Fibroblast of skin of right biceps (primary cell): ENCODE measurements around the gene MPST.
"Not testable (repeated sequence)": the region's sequence is repeated elsewhere in the genome, so short reads cannot be mapped to it uniquely, and the experiment has no call there.

ENCODE experiments used
- DNase-seq: peaks from one replicate; pipeline ENCODE4 v3.0.0-alpha.2; 2013

MPST gene

GRCh38 chr22:37063431-37064420 is 44.2 kb downstream of the MPST start:
- DNase-seq: no peak

- no peak for DNase-seq
Observed at GRCh38 chr22:37064553-37064952, 45.0 kb downstream of the MPST start.

- DNase-seq: no peak
Observed at GRCh38 chr22:37065180-37065579, 45.6 kb downstream of the MPST start.

- DNase-seq: no peak
Observed at GRCh38 chr22:37065961-37066360, 46.4 kb downstream of the MPST start.

GRCh38 chr22:37067428-37067827 is 47.9 kb downstream of the MPST start:
- no peak for DNase-seq

GRCh38 chr22:37068859-37069258 is 49.3 kb downstream of the MPST start:
- no peak for DNase-seq

- DNase-seq: no peak
Observed at GRCh38 chr22:37069319-37069718, 49.8 kb downstream of the MPST start.

GRCh38 chr22:37069719-37070118 is 50.2 kb downstream of the MPST start:
- no peak for DNase-seq

- DNase-seq: no peak
Observed at GRCh38 chr22:37070334-37070733, 50.8 kb downstream of the MPST start.

GRCh38 chr22:37070744-37071143 is 51.2 kb downstream of the MPST start:
- no peak for DNase-seq

GRCh38 chr22:37071850-37072592 is 52.5 kb downstream of the MPST start:
- not testable (repeated sequence) for DNase-seq

- DNase-seq: no peak
Observed at GRCh38 chr22:37072673-37073072, 53.1 kb downstream of the MPST start.

GRCh38 chr22:37074537-37074936 is 55.0 kb downstream of the MPST start:
- no peak for DNase-seq

- no peak for DNase-seq
Observed at GRCh38 chr22:37075046-37075445, 55.5 kb downstream of the MPST start.

GRCh38 chr22:37075822-37076433 is 56.4 kb downstream of the MPST start:
- no peak for DNase-seq

- peak; percentile 29 for DNase-seq
Observed at GRCh38 chr22:37077802-37078448, 58.4 kb downstream of the MPST start.

- DNase-seq: no peak
Observed at GRCh38 chr22:37079158-37079557, 59.6 kb downstream of the MPST start.
